OCI-LY3 (cell line): ENCODE results near the gene SH3GLB2.

Experiments used
- EZH2phosphoT487 ChIP-seq: fragments of 200-600 bp; shearing (Covaris generic); IDR thresholded peaks from 2 replicates; pipeline ENCODE4 v1.6.1; 2018; ENCODE audit warnings: antibody characterized with exemption, mixed run types, low read depth
- TF ChIP-seq, protein P1 (sequence below): fragments of 200-600, 300-600 bp; sonication (generic); IDR thresholded peaks from 2 replicates; pipeline ENCODE4 v1.5.1; 2014; ENCODE audit warnings: antibody characterized with exemption, low read length, low read depth

DNA sequence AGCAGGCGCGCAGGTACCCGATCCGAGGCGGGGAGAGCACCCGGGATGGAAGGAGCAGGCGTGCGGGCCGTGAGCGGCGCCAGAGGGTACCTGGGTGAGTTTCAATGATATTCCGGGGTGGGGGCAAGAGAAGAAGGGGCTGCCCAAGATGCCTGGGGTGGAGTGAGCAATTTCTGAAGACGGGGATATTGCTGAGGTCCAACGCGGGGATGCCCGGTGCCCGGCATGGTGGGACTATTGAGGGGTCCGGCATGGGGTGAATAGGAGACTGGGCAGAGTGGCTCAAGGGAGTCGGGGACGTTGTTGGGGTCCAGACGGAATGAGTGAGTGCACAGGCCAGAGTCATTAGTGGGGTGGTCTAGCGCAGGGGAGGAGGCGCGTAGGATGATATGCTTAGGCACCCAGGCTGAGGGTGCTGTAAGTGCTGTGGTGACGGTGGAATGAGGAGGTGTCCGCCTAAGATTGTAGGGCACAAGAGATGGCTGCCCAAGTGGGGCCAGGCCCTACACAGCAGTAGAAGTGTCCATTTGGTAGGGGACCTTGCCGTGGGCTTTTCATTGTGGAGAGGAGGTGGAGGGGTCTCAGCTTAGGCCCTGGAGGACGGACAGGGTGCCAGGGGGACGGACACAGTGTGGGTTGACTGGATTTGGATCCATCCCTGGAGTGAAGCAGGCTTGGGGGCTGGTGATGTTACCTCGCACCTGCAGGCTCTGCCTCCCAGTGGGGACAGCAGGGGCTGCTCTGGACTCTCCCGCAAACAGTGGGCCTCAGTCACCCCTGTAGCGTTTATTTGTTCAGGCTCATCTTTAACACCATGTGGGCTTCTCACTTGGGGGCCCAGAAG, 9.0 kb upstream of the SH3GLB2 start:
- TF ChIP-seq, protein P1, sequence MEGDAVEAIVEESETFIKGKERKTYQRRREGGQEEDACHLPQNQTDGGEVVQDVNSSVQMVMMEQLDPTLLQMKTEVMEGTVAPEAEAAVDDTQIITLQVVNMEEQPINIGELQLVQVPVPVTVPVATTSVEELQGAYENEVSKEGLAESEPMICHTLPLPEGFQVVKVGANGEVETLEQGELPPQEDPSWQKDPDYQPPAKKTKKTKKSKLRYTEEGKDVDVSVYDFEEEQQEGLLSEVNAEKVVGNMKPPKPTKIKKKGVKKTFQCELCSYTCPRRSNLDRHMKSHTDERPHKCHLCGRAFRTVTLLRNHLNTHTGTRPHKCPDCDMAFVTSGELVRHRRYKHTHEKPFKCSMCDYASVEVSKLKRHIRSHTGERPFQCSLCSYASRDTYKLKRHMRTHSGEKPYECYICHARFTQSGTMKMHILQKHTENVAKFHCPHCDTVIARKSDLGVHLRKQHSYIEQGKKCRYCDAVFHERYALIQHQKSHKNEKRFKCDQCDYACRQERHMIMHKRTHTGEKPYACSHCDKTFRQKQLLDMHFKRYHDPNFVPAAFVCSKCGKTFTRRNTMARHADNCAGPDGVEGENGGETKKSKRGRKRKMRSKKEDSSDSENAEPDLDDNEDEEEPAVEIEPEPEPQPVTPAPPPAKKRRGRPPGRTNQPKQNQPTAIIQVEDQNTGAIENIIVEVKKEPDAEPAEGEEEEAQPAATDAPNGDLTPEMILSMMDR = no peak
- no peak for TF ChIP-seq EZH2phosphoT487
